HCT116 (cell line): ENCODE data around the gene DCTN2. TPM values are rescaled to one million over a fixed set of nuclear protein-coding genes. Genes with fewer than 3 reads are reported as not detected.

Experiments
- ATAC-seq: fragments of 200-7000 bp; cut with Tn5 transposase; 2 replicates; pipeline ENCODE4 v1.9.1; 2020; ENCODE audit warnings: mild to moderate bottlenecking, moderate library complexity
- BruUV-seq: library from RNA; stranded (reverse); fragments of 400-500 nt; replicated peaks from 2 replicates; lab custom pipeline; 2021; lab: Mats Ljungman, UMichigan
- CTCF ChIA-PET: fragments of 300-600 bp; sonication (Branson Sonifier 250); formaldehyde crosslinking; loops from one replicate; lab custom pipeline; 2021; ENCODE audit warnings: antibody characterized with exemption; lab: Charles Lee
- POLR2A ChIA-PET: fragments of 300-600, 350-600 bp; sonication (Branson Sonifier 250); formaldehyde crosslinking; loops from one replicate; lab custom pipeline; 2021; ENCODE audit warnings: antibody characterized with exemption; lab: Charles Lee
- RAD21 ChIA-PET, 2 experiments: fragments of 300-600 bp; sonication (Branson Sonifier 250); formaldehyde crosslinking; loops; one replicate each; lab custom pipeline; 2023; ENCODE audit warnings: low total read pairs in 2 of 2; ENCODE audit not compliant: uncharacterized antibody in 2 of 2, unreplicated experiment in 2 of 2, low non-redundant PET in 1 of 2; lab: Charles Lee
- DNase-seq: peaks from one replicate; pipeline ENCODE4 v3.0.0-alpha.2; 2010; ENCODE audit warnings: low read depth, low spot score
- H2AFZ ChIP-seq: fragments of 200-600 bp; shearing (Covaris generic), sonication (generic); 2 replicates; pipeline ENCODE4 v1.6.1; 2017; ENCODE audit warnings: low read depth, mixed run types, mixed read lengths, antibody characterized with exemption, low read length; ENCODE audit not compliant: poor library complexity, severe bottlenecking
- H3K27ac ChIP-seq: 2 replicates; pipeline ENCODE4 v1.5.1; 2012; ENCODE audit warnings: low read depth, low read length
- H3K27me3 ChIP-seq: fragments of 200-600 bp; sonication (generic); 2 replicates; pipeline ENCODE4 v1.6.1; 2016; ENCODE audit warnings: mixed run types, low read length, mixed read lengths; ENCODE audit not compliant: insufficient read depth
- H3K36me3 ChIP-seq, 2 experiments: fragments of 200-500 bp in 1 of 2; fragments of 200-600 bp in 1 of 2; sonication (Bioruptor generic) in 1 of 2; sonication (generic) in 1 of 2; 2 replicates each; pipeline versions ENCODE4 v1.5.1 to v1.6.1; 2014 to 2016; ENCODE audit warnings: low read length in 2 of 2, inconsistent platforms in 1 of 2, mixed read lengths in 1 of 2, mixed run types in 1 of 2; ENCODE audit not compliant: insufficient read depth in 2 of 2, control insufficient read depth in 1 of 2
- H3K4me1 ChIP-seq, 2 experiments: fragments of 200-600 bp in 1 of 2; sonication (generic) in 1 of 2; 2 replicates each; pipeline versions ENCODE4 v1.5.1 to v1.6.1; 2012 to 2017; ENCODE audit warnings: low read length in 2 of 2, inconsistent platforms in 1 of 2, mild to moderate bottlenecking in 1 of 2, mixed read lengths in 1 of 2, mixed run types in 1 of 2, moderate library complexity in 1 of 2; ENCODE audit not compliant: insufficient read depth in 2 of 2, control insufficient read depth in 1 of 2
- H3K4me2 ChIP-seq: fragments of 200-600 bp; sonication (generic); 2 replicates; pipeline ENCODE4 v1.6.1; 2017; ENCODE audit warnings: mixed run types, low read length, mixed read lengths
- H3K4me3 ChIP-seq, 2 experiments: fragments of 200-600 bp in 1 of 2; sonication (generic) in 1 of 2; replicated peaks in 1 of 2; 2 replicates each; pipeline ENCODE4 v1.5.1; 2011 to 2016; ENCODE audit warnings: low read length in 2 of 2, control low read depth in 1 of 2, low read depth in 1 of 2, mild to moderate bottlenecking in 1 of 2, mixed read lengths in 1 of 2, mixed run types in 1 of 2
- H3K79me2 ChIP-seq: fragments of 200-600 bp; sonication (generic); 2 replicates; pipeline ENCODE4 v1.6.1; 2017; ENCODE audit warnings: mild to moderate bottlenecking, mixed run types, low read length, moderate library complexity, mixed read lengths; ENCODE audit not compliant: insufficient read depth
- H3K9ac ChIP-seq: fragments of 200-600 bp; sonication (generic); 2 replicates; pipeline ENCODE4 v1.6.1; 2016; ENCODE audit warnings: low read length, mixed read lengths
- H3K9me2 ChIP-seq: fragments of 200-600 bp; sonication (generic), shearing (Covaris generic); 2 replicates; pipeline ENCODE4 v1.6.1; 2017; ENCODE audit warnings: mixed run types, mild to moderate bottlenecking, moderate library complexity; ENCODE audit not compliant: insufficient read depth
- H3K9me3 ChIP-seq, 2 experiments: fragments of 200-500 bp in 1 of 2; fragments of 200-600 bp in 1 of 2; sonication (Bioruptor generic) in 1 of 2; sonication (generic) in 1 of 2; 2 replicates each; pipeline ENCODE4 v1.6.1; 2014 to 2017; ENCODE audit warnings: low read length in 2 of 2, mixed read lengths in 2 of 2, inconsistent platforms in 1 of 2, low read depth in 1 of 2, mild to moderate bottlenecking in 1 of 2, mixed run types in 1 of 2, moderate library complexity in 1 of 2; ENCODE audit not compliant: control insufficient read depth in 1 of 2, insufficient read depth in 1 of 2
- H4K20me1 ChIP-seq: fragments of 200-600 bp; sonication (generic), shearing (Covaris generic); 2 replicates; pipeline ENCODE4 v1.6.1; 2017; ENCODE audit warnings: mixed run types, mild to moderate bottlenecking, moderate library complexity; ENCODE audit not compliant: insufficient read depth
- ATF3 ChIP-seq: IDR thresholded peaks from 2 replicates; pipeline ENCODE4 v1.6.1; 2012
- CBX3 ChIP-seq: IDR thresholded peaks from 2 replicates; pipeline ENCODE4 v1.6.1; 2012; ENCODE audit warnings: low read depth
- EGR1 ChIP-seq: IDR thresholded peaks from 2 replicates; pipeline ENCODE4 v1.6.1; 2012; ENCODE audit warnings: low read depth
- EZH2 ChIP-seq: fragments of 200-600 bp; sonication (generic); IDR thresholded peaks from 2 replicates; pipeline ENCODE4 v1.6.1; 2017; ENCODE audit warnings: antibody characterized with exemption, mixed run types
- FOSL1 ChIP-seq: IDR thresholded peaks from 2 replicates; pipeline ENCODE4 v1.6.1; 2012; ENCODE audit warnings: low read depth
- POLR2AphosphoS5 ChIP-seq: IDR thresholded peaks from 2 replicates; pipeline ENCODE4 v1.6.1; 2011; ENCODE audit warnings: mild to moderate bottlenecking, low read depth, low read length, moderate library complexity
- ZFX ChIP-seq: fragments of 450-650 bp; IDR thresholded peaks from 2 replicates; pipeline ENCODE4 v1.6.1; 2017
- intact Hi-C: fragments of 100-400 bp; cut with micrococcal nuclease; formaldehyde crosslinking; loops from 2 replicates; pipeline ENCODE4 v1.10.0; 2022
- total RNA-seq: library from RNA; stranded (reverse); gene quantifications from one replicate; pipeline ENCODE4 v1.2.1, GENCODE V29; 2021; ENCODE audit not compliant: unreplicated experiment

Gene DCTN2
- total RNA-seq, 1 experiment from 2014 or later, result 95.9 TPM

DNA sequence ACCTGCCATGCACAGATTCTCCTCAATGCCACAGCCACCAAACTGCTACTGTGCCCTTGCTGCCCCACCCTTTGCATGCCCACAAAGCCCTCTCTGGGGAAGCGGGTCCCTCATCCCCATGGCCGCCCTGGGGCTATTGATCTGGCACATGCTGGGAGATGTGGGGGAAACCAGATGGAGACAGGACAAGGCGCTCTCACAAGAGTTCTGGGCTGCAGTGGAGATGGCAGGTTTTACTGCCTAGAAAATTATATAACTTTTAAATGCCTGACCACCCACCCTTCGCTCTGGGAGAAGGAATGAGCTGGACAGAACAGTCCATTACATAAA is 33.4 kb upstream of the DCTN2 start:
- no peak for DNase-seq
- TF ChIP-seq ATF3, result no peak
- Histone ChIP-seq H3K27me3 (no peaks in the 10 kb centered on the region), H2AFZ (no peak overlapping the region), H4K20me1 (no peaks in the 10 kb centered on the region), H3K4me1 (no peaks in the 10 kb centered on the region), H3K9me3 (no peaks in the 10 kb centered on the region), H3K9ac (no peak overlapping the region), H3K27ac (no peak overlapping the region), H3K4me3 (no peak overlapping the region), H3K4me2 (no peak overlapping the region), H3K9me2 (no peaks in the 10 kb centered on the region), H3K79me2 (no peaks in the 10 kb centered on the region), H3K36me3 (peaks cover 0 to 8% of the 10 kb centered on the region in 2 experiments; a peak in 3 of 4 replicates)
- intact Hi-C loops, result loop anchor here (5.0 kb wide), 1 partner anchor 112 kb away; the partner anchor contains the start of gene OS9
- ChIA-PET POLR2A (no interaction called here), CTCF (no interaction called here), RAD21 (no interaction called here)
- no peak for ATAC-seq
- no TSS peak for BruUV-seq

DNA sequence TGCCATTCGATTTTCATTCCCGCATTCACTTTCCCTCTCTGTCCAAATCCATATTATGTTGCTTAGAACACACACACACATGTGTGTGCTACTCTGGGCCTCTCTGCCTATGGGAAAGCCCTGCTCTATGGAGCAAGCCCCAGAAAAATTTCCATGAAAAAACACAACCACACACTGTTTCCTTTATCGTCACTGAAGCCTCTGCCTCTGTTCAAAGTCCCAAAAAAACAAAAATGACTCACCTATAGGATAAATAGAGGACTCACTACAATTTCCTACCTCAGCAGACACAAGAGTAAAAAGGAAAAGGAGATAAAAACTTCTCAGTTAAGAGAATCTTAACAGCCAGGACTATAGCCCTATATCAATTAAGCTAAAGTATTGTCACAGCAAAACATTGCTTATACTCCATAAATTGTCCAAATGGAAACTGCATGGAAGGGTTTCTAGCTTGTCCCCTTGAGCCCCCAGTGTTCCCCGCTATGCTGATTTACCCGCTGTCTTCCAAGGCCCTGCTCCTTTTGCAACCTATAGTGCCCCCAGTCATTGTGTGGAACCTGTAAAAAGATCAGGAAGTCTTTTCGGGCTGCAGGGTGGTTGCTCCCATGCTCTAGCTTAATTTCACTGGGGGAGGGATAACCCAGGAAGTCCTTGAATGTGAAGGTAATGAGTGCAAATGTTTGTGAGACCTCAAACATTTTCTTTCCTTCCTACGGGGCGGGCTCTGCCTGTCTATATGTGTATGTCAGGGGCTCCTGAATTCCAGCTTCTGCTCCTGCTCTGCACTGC is 32.9 kb upstream of the DCTN2 start:
- no peak overlapping the region for H3K4me3 ChIP-seq
- H3K9me2 ChIP-seq, result no peaks in the 10 kb centered on the region
- H3K27ac ChIP-seq, result no peak overlapping the region
- ChIA-PET CTCF (no interaction called here), RAD21 (interaction anchor here in 1 of 2 experiments (0.6 kb wide), 1 partner anchor 165 kb away, joined by 3 read pairs; the partner anchor contains the start of gene TSPAN31), POLR2A (no interaction called here)
- intact Hi-C loops, result loop anchor here (5.0 kb wide), 1 partner anchor 112 kb away; the partner anchor contains the start of gene OS9
- no peaks in the 10 kb centered on the region for H3K9me3 ChIP-seq
- H3K4me1 ChIP-seq, result no peaks in the 10 kb centered on the region
- ATAC-seq (no peak), DNase-seq (no peak)
- H2AFZ ChIP-seq, result no peak overlapping the region
- BruUV-seq, result no TSS peak
- H3K36me3 ChIP-seq, result peaks cover 0 to 8% of the 10 kb centered on the region in 2 experiments; a peak in 3 of 4 replicates
- no peaks in the 10 kb centered on the region for H3K79me2 ChIP-seq
- H3K9ac ChIP-seq, result no peak overlapping the region
- no peaks in the 10 kb centered on the region for H3K27me3 ChIP-seq
- no peaks in the 10 kb centered on the region for H4K20me1 ChIP-seq
- H3K4me2 ChIP-seq, result no peak overlapping the region
- TF ChIP-seq CBX3 (no peak), POLR2AphosphoS5 (no peak), EGR1 (no peak), ATF3 (no peak), FOSL1 (no peak), EZH2 (no peak), ZFX (no peak)
